ENCODE measurements around the gene RNF44.
"Not testable (repeated sequence)": the region's sequence is repeated elsewhere in the genome, so short reads cannot be mapped to it uniquely, and the experiment has no call there.

The RNF44 gene

DNA sequence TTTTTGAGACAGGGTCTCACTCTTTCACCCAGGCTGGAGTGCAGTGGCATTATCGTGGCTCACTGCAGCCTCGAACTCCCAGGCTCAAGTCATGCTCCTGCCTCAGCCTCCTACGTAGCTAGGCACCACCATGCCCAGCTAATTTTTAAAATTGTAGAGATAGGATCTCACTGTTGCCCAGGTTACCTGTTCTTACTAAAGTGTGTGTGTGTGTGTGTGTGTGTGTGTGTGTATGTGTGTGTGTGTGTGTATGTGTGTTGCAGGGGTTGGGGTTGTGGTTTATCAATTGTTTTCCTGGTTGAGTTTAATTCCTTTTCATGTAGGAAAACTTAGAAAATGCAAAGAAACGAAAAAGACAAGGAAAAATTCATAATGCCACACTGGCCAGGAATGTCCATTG lies 21.8 kb downstream of the RNF44 start:
- no peak for DNase-seq

DNA sequence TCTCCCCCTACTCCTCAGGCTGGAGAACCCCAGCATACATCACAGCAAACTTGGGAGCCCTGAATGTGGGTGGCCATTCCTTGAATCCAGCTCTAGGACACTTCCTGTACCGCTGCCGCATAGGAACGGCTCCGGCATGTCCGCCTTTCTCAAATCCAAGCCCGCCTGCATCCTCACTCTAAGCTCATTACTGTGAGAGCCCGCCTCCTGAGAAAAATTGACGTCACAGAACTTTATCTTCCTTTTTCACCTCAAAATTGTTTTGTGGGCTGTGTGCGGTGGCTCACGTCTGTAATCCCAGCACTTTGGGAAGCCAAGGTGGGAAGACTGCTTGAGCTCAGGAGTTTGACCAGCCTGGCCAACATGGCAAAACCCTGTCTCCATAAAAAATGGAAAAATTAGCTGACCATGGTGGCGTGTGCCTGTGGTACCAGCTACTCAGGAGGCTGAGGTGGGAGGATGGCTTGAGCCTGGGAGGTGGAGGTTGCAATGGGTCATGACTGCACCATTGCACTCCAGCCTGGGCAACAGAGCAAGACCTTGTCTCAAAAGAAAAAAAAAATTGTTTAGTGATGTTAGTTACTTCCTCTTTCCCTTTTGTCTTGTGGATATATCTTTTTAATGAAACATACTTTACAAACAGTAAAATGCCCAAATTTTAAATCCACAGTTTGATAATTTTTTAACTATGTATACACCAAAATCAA lies 22.8 kb downstream of the RNF44 start:
- no peak for DNase-seq

DNA sequence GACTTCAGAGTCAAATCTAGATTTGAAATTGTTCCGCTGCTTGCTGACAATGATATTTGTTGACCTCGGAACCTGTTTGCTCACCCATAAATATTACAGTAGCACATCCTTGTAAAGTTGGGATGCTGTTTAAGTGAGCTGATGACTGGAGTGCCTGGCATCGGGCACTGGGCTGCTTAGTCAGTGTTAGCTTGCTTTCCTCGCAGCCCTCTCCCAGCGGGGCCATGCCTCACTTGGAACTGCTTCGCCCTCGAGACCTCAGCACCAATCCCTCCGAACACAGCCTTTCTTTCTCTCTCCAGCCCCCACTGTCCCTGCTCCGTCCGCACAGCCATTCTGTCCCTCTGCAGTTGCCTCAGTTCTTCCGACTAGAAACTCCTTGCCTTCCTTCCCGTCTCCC lies 23.4 kb downstream of the RNF44 start:
- no peak for DNase-seq

DNA sequence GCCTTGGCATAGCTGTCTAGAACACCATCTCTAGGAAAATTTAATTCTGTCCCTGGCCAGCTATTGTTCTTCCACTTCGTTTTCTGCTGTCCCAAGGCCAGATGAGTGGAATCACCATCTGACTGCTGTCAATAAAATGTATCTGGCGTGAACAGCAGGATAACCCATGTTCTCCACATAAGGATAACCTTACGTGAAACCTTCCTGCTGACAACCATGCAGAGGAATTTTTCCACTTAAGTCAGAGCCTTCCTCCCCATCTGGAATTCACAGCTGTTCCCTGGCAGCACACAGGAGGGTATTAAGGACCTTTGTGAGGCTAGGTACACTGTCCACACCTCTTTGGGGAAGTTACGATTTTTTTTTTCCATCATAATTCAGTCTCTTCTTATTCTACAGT lies 28.6 kb downstream of the RNF44 start:
- DNase-seq, result no peak

DNA sequence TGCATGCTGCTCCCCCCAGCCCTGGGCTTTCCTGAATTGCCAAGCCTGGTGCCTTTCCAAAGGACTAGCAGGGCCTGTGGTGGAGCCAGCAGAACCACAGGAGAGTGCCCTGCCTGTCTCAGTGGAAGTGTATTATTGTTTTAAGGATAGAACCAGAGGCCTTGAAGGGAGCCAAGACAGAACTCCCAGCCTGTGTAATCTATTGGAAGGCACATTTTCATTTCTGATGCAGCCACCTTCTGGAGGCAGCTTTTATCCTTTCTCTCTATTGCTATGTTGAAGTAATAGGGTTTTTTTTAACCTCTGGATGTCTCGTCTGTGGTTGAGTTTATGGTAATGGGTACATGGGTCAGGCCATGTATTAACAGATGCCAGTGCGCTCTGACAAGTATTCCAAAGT lies 29.3 kb downstream of the RNF44 start:
- DNase-seq, result no peak

DNA sequence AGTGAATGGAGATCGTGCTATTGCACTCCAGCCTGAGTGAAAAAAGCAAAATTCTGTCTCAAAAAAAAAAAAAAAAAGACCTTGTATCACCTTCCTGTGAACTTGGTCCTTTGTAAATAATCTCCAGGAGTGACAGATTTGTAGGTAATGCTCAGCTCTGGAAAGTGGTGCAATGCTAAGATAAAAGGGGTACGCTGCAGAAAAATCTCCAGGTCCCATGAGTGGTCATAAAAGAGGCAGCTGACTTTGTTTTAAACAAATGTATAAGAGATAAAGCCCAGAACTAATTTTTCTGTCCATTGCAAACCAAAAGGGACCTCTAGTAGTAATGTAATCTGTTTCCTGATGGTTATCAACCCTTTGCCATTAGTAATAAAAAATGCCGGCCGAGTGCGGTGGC lies 33.7 kb downstream of the RNF44 start:
- DNase-seq, result no peak

DNA sequence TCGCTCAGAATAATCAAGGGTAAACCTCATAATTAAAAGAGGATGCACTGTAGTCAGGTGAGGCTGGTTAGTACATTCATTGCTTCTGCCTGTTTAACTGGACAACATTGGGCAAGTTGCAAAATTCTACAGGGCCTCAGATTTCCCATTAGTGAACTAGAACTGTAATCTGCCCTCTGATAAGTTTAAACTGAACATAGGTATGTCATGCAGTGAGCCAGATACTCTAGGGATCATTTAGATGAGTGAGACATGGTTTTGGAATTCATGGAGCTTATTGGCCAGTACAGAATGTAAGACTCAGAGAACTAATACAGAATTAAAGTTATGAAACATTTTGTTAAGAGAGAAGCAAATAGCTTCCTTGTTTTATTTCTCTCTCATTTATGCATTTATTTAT lies 35.9 kb downstream of the RNF44 start:
- no peak for DNase-seq

DNA sequence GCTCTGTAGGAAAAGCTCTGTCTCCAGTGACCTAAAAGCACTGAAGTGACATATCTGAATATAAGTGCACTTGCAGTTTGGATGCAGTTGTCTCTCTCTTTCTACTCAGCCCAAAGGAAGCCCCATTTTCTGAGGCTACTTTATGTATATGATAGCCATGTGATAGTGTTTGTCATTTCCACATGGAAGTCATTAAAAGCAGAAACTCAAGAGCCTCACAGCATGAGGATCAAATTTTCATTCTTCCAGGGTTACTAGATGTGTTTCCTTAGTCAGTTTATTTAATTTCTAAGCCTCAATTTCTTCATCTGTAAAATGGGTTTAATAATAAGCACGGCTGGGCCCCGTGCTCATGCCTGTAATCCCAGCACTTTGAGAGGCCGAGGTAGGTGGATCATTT lies 36.7 kb downstream of the RNF44 start:
- DNase-seq, result no peak

DNA sequence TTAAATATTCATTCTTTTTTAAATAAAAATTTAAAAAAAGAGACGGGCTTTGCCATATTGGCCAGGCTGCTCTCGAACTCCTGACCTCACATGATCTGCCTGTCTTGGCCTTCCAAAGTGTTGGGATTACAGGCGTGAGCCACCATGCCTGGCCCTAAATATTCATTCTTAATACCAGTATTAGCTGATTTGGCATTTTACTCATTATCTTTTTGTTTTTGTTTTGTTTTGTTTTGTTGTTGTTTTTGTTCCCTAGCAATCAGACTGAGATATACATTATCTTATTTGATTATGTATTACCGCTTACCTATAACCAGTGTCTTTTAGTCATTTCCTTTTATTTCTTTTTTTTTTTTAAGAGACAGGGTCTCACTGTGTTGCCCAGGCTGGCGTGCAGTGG lies 37.9 kb downstream of the RNF44 start:
- no peak for DNase-seq

DNA sequence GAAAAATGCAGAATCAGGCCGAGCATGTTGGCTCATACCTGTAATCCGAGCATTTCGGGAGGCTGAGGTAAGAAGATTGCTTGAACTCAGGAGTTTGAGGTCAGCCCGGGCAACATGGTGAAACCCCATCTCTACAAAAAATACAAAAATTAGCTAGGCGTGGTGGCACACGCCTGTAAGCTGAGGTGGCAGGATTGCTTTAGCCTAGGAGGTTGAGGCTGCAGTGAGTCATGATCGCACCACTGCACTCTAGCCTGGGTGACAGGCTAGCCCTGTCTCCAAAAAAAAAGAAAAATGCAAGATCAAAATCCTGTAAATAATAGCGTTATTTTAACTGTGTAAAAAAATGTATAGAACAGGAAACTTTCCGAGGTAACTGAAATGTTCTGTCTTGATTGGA lies 39.4 kb downstream of the RNF44 start:
- no peak for DNase-seq

DNA sequence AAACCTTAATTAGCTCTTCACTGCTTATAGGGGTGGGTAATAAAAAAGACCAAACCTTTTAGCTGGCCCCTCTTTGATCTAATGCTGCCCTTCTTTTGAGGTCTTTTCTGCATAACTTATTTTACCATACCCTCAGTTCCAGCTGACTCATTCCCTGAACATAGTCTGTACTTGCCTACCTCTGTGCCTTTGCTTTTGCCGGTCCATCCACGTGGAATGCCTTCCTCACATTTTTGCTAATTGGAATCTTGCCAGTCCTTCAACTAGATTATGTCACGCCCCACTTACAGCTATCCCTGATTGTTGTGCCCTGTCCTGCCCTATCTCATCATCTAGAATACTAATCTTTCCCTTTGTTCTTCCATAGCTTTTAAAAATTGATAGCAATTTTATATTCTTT lies 44.8 kb downstream of the RNF44 start:
- no peak for DNase-seq

DNA sequence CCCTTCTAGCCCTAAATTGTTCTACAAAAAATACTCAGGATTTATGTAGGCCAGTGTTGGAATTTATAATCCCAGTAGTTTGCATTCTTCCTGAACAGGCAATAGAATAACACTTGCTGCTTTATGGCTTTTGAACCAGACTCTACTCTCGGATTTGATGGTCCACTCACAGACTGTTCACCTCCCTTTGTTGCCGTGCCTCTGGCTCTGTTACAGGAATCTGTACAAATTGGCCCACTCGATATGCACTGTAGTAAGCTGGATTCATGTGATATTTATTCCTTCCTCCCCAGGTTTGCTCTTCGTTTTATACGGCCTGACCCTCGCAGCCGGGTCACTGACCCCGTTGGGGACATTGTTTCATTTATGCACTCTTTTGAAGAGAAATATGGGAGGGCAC lies 45.3 kb downstream of the RNF44 start:
- DNase-seq, result no peak

DNA sequence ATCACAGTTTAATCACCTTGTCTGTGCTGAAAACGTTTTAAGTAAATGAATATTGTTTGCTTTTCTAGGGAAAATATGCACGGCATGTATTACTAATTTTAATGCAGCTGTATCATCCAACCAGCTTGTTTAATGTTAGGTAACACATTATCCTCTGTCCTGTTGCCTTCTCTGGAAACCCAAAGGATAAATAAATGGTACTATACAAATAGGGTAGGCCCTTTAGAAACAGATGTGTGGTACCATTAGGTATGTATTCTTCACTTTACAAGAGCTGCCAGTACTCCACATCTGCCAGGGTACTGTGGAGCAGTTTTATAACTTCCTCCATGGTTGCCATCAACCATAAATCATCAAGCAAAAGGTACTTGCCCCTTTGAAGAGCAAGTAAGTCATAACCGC lies 46.1 kb downstream of the RNF44 start:
- no peak for DNase-seq

DNA sequence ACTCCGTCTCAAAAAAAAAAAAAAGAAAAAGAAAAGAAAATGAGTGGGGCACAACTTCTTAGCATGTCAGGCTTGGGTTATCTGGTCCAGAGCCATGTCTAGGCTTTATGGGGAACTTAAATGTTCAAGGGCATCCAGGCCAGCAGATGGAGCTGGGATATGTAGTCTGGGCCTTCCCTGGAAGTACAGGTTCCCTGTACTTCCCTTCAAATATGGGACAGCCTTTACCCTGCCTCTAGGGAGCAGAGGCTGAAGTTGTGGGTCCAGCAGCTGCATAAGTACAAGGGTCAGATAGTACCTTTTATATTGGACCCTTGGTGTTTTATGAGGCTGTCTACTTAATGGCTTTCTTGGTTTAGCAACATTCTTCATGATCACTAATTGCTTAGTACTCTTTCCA lies 46.9 kb downstream of the RNF44 start:
- DNase-seq, result no peak

DNA sequence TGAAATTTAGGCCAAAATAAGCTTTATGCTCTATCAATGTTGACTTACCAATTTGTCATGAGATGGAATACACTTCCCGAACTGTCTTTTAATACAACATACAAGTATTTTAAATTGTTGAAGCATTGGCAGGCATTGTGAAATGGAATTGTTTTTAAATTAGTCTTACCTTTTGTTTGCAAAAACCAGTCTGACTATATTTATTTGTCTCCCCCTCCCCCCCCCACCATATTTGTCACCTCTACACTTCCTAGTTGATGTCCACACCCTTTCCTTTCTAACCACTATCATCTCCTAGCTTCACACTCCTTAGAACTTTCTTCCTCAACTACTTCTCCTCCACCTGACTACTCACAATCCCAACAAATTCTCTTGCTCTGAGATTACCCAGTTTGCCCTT lies 48.1 kb downstream of the RNF44 start:
- DNase-seq, result no peak

DNA sequence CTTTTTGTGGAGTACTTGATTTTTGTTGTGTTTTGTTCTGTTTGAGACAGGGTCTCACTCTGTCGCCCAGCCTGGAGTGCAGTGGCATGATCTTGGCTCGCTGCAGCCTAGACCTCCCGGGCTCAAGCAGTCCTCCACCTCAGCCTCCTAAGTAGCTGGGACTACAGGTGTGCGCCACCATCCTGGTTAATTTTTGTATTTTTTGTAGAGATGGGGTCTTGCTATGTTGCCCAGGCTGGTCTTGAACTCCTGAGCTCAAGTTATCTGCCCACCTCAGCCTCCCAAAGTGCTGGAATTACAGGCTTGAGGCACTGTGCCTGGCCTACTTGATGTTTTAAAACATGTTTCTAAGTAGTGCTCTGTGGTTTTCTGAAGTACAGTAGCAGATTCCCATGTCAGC lies 50.0 kb downstream of the RNF44 start:
- not testable (repeated sequence) for DNase-seq

DNA sequence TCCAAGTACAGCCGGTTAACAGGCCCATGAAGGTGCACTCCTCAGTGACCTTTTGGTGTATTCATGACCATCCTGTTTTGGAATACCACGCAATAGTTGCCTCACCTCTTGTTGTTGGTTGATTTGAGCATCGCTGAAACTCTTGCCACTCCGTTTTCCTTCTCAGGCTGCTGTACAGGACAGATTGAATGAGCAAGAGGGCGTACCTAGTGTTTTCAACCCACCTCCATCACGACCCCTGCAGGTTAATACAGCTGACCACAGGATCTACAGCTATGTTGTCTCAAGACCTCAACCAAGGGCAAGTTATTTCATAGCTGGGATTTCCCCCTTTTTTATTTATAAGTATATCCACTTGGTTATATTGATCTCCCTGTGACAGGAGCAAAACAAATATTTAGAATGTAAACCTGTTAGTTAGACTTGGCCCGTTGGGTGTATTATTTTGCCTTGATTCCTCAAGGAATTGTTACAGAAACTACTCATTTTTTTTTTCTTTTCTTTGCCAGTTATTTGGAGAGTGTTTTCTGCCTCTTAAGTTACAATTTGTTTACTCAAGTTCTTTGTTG lies 50.9 kb downstream of the RNF44 start:
- DNase-seq, result no peak

DNA sequence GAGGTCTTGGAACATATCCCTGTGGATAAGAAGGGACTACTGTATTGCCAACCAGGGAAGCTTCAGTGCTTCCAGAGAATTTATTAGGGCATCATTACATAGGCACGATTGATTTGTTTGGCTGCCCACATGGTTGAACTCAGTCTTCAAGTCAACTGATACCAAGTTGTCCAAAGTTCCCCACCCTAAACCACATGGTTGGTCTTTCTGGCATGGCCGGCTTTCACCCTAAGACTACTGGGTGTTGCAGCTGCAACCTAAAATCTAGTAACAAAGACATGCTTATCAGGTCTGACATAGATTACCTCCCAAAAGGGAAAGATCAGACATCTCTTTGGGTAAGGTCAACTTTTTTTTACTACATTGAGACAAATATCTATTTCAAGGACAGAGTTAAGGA lies 52.0 kb downstream of the RNF44 start:
- DNase-seq, result no peak

DNA sequence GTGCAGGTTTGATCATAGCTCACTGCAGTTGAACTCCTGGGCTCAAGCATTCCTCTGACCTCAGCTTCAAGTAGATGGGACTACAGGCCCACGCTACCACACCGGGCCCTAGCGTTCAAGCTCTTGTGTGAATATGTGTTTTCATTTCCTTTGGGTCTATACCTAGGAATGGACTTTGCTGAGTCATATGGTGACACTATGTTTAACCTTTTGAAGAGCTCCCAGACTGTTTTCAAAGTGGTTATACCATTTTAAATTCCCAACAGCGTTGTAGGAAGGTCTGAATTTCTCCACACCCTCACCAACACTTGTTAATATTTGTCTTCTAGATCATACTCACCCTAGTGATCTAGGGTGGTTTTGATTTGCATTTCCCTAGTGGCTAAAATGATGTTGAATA lies 55.5 kb downstream of the RNF44 start:
- no peak for DNase-seq
